Measurements from ENCODE around the gene ZDHHC11B.

ZDHHC11B gene

GRCh38 chr5:661891-662750 lies 122.4 kb downstream of the ZDHHC11B start:
- DNase-seq (ENCODE audit: low read depth, low spot score), result no peak

- DNase-seq (ENCODE audit: low read depth, low spot score), result no peak
These were observed 124.0 kb downstream of the ZDHHC11B start for GRCh38 chr5:660491-661030.

Measured in activated CD4-positive, CD25-positive, alpha-beta regulatory T cell treated with anti-CD3 and anti-CD28 coated beads, Interleukin-2, amount 50 U/mL, for 16 hours (primary cell).